Activated T-cell treated with anti-CD3 and anti-CD28 coated beads, Interleukin-2, amount 50 U/mL, for 48 hours (primary cell): Measurements from ENCODE around the gene CHRM1.

ENCODE experiments used
- DNase-seq, 2 experiments: peaks; one replicate each; pipeline ENCODE4 v3.0.0-alpha.2; 2020

The CHRM1 gene

GRCh38 chr11:62925745-62926679 lies 4.8 kb upstream of the CHRM1 start:
- DNase-seq: no peak

GRCh38 chr11:62925308-62925707 lies 4.1 kb upstream of the CHRM1 start:
- DNase-seq: no peak

- peak; percentile 45 to 48 for DNase-seq
These were observed 2.6 kb upstream of the CHRM1 start for GRCh38 chr11:62923601-62924411.

GRCh38 chr11:62922653-62923431 lies 1.7 kb upstream of the CHRM1 start:
- peak; percentile 73 to 74 for DNase-seq

- DNase-seq: no peak
These were observed 1.0 kb upstream of the CHRM1 start for GRCh38 chr11:62922189-62922589.

- DNase-seq: no peak
These were observed 518 bp upstream of the CHRM1 start for GRCh38 chr11:62921573-62922188.

- DNase-seq: no peak
These were observed 1.1 kb downstream of the CHRM1 start for GRCh38 chr11:62919898-62920640.

GRCh38 chr11:62919476-62919875 lies 1.7 kb downstream of the CHRM1 start:
- no peak for DNase-seq

- no peak for DNase-seq
These were observed 2.6 kb downstream of the CHRM1 start for GRCh38 chr11:62918531-62918930.

GRCh38 chr11:62917906-62918502 lies 3.2 kb downstream of the CHRM1 start:
- no peak for DNase-seq

GRCh38 chr11:62914416-62914815 lies 6.7 kb downstream of the CHRM1 start:
- DNase-seq: no peak

GRCh38 chr11:62912268-62912667 lies 8.9 kb downstream of the CHRM1 start:
- DNase-seq: no peak

GRCh38 chr11:62911137-62912130 lies 9.7 kb downstream of the CHRM1 start:
- DNase-seq: no peak

- no peak for DNase-seq
These were observed 10.9 kb downstream of the CHRM1 start for GRCh38 chr11:62910141-62910882.

GRCh38 chr11:62909107-62909894 lies 11.9 kb downstream of the CHRM1 start:
- peak; percentile 48 to 60 for DNase-seq

- no peak for DNase-seq
These were observed 12.6 kb downstream of the CHRM1 start for GRCh38 chr11:62908468-62909072.

GRCh38 chr11:62905927-62906531 lies 15.1 kb downstream of the CHRM1 start:
- peak; percentile 88 to 91 for DNase-seq

GRCh38 chr11:62905296-62905695 lies 15.9 kb downstream of the CHRM1 start:
- no peak for DNase-seq
